Ishikawa (cell line): ENCODE results near the gene USP49.

Experiments
- CEBPB ChIP-seq: IDR thresholded peaks from 2 replicates; pipeline ENCODE4 v1.6.1; 2012
- CREB1 ChIP-seq: IDR thresholded peaks from 2 replicates; pipeline ENCODE4 v1.6.1; 2012; ENCODE audit warnings: low read depth
- EGR1 ChIP-seq: IDR thresholded peaks from 2 replicates; pipeline ENCODE4 v1.6.1; 2012
- EP300 ChIP-seq: IDR thresholded peaks from 2 replicates; pipeline ENCODE4 v1.6.1; 2012; ENCODE audit warnings: borderline replicate concordance
- FOXM1 ChIP-seq: IDR thresholded peaks from 2 replicates; pipeline ENCODE4 v1.6.1; 2012; ENCODE audit warnings: low read depth, borderline replicate concordance
- NFIC ChIP-seq: IDR thresholded peaks from 2 replicates; pipeline ENCODE4 v1.6.1; 2012
- RAD21 ChIP-seq: IDR thresholded peaks from 2 replicates; pipeline ENCODE4 v1.6.1; 2012; ENCODE audit warnings: low read depth
- TAF1 ChIP-seq: IDR thresholded peaks from 2 replicates; pipeline ENCODE4 v1.6.1; 2012; ENCODE audit warnings: low read depth, mild to moderate bottlenecking
- TCF12 ChIP-seq: IDR thresholded peaks from 2 replicates; pipeline ENCODE4 v1.6.1; 2012; ENCODE audit warnings: low read depth
- TEAD4 ChIP-seq: IDR thresholded peaks from 2 replicates; pipeline ENCODE4 v1.6.1; 2012
- YY1 ChIP-seq: IDR thresholded peaks from 2 replicates; pipeline ENCODE4 v1.6.1; 2012; ENCODE audit warnings: low read depth
- ZBTB7A ChIP-seq: IDR thresholded peaks from 2 replicates; pipeline ENCODE4 v1.6.1; 2012; ENCODE audit warnings: low read depth
- TF ChIP-seq, protein P1 (sequence below): IDR thresholded peaks from 2 replicates; pipeline ENCODE4 v1.6.1; 2012
- TF ChIP-seq, protein P2 (sequence below): IDR thresholded peaks from 2 replicates; pipeline ENCODE4 v1.6.1; 2012
- TF ChIP-seq, protein P3 (sequence below): IDR thresholded peaks from 2 replicates; pipeline ENCODE4 v1.6.1; 2012; ENCODE audit warnings: low read depth, mild to moderate bottlenecking

Gene USP49

DNA sequence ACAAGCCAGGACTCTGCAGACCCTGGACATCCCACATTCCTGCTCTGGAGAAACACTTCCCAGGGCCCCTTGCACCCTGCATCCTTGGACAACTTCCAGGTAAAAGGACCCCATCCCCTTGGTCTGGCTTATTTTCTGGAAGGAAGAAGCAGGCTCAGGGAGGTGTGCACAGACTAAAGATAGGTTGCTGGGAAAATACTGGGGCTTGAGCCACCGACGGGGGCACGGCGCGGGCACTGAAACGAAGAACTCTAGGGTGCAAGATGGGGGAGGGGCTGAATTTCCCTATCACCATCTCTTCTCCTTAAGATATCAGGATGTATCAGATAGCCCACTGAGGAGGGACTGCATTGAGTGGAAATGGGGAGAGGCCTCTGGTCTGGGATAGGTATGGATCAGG is 116.3 kb downstream of the USP49 start:
- no peak for TF ChIP-seq TAF1
- no peak for TF ChIP-seq FOXM1
- TF ChIP-seq YY1: no peak
- TF ChIP-seq, protein P1, sequence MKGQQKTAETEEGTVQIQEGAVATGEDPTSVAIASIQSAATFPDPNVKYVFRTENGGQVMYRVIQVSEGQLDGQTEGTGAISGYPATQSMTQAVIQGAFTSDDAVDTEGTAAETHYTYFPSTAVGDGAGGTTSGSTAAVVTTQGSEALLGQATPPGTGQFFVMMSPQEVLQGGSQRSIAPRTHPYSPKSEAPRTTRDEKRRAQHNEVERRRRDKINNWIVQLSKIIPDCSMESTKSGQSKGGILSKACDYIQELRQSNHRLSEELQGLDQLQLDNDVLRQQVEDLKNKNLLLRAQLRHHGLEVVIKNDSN: no peak
- TF ChIP-seq NFIC: no peak

DNA sequence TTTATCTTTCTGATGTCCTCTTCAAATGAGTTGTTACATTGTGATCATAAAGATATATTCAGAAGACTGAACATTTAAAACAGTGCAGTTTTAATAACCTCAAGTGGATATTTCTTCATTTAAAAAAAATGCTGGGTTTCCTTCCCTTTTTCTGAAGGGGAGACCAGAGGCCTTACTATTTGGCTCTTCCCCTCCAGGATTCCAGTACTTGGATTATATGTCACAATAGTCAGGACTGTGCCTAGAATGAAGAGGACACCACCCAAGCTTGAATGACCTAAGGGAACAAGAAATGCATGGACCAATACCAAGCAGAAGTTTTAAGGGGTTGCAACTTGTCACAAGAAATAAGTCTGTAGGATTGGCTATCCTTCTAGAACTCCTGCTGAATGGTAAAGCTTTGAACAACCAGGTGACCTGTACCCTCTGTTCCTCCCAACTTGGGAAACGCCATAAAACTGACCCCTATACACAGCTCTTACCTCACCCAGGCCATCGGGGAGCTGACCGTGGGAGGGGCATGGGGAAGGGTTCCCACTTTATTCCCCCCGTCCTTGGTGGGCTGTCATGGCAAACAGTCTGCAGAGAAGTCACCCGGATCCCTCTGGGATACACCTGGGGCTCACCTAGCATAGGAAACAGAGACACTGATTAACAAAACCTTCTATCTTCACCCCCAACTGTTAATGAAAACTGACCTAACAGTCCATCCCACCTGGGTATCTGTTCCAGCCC is 117.5 kb downstream of the USP49 start:
- TF ChIP-seq NFIC (no peak), YY1 (no peak)

DNA sequence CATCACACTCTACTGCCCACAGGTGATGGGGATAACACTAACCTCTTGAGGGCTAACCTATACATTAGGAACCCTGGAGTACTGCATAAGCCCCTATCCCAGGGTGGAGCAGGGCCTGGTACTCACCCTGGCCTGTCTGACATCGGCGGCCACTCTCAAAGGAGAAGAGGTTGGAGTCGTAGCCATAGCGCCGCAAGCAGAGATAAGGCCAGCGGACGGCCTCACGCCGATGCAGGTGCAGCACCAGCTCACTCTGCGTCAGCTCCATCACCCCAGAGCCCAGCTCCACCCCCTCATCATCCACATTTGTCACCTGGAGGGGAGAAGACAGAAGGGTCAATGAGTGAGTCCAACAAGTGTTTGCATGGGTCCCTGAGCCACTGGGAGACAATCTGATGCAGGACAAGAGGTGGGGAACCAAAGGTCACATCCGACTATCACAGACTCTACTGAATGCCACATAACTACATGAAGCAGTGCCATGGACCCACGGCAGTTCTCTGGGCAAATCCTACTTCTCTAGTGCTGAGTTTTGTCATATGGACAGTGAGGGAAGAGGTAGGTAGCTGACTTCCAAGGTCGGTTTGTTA is 119.8 kb downstream of the USP49 start:
- TF ChIP-seq RAD21 (no peak), NFIC (no peak), ZBTB7A (no peak), EGR1 (no peak), CREB1 (no peak), FOXM1 (no peak), EP300 (no peak), TCF12 (no peak), TEAD4 (no peak), TAF1 (no peak), YY1 (no peak), CEBPB (no peak)
- TF ChIP-seq, protein P1: no peak
- TF ChIP-seq, protein P2, sequence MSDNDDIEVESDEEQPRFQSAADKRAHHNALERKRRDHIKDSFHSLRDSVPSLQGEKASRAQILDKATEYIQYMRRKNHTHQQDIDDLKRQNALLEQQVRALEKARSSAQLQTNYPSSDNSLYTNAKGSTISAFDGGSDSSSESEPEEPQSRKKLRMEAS: no peak

DNA sequence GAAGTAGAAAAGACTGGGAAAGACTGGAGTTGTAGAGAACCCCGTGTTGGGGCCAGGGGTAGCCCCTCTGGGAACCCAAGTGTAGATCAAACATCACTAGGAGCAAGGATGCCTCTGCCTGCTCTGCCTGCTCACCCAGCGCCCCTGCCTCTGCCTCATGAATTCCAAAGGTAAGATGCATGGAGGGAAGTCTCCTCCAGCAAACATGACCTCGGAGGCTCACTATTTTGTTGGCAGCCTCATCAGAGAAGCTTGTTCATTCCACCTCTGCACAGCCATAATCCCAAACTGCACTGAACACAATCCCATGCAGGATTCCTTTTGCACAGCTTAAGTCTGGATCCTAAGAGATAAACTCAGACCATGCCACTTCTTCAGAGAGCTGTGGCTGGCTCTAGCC is 120.3 kb downstream of the USP49 start:
- TF ChIP-seq NFIC (no peak), EP300 (no peak), ZBTB7A (no peak), RAD21 (no peak), FOXM1 (no peak), TAF1 (no peak), CEBPB (no peak), TEAD4 (no peak)
- TF ChIP-seq, protein P1: no peak
- TF ChIP-seq, protein P3, sequence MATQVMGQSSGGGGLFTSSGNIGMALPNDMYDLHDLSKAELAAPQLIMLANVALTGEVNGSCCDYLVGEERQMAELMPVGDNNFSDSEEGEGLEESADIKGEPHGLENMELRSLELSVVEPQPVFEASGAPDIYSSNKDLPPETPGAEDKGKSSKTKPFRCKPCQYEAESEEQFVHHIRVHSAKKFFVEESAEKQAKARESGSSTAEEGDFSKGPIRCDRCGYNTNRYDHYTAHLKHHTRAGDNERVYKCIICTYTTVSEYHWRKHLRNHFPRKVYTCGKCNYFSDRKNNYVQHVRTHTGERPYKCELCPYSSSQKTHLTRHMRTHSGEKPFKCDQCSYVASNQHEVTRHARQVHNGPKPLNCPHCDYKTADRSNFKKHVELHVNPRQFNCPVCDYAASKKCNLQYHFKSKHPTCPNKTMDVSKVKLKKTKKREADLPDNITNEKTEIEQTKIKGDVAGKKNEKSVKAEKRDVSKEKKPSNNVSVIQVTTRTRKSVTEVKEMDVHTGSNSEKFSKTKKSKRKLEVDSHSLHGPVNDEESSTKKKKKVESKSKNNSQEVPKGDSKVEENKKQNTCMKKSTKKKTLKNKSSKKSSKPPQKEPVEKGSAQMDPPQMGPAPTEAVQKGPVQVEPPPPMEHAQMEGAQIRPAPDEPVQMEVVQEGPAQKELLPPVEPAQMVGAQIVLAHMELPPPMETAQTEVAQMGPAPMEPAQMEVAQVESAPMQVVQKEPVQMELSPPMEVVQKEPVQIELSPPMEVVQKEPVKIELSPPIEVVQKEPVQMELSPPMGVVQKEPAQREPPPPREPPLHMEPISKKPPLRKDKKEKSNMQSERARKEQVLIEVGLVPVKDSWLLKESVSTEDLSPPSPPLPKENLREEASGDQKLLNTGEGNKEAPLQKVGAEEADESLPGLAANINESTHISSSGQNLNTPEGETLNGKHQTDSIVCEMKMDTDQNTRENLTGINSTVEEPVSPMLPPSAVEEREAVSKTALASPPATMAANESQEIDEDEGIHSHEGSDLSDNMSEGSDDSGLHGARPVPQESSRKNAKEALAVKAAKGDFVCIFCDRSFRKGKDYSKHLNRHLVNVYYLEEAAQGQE: no peak

DNA sequence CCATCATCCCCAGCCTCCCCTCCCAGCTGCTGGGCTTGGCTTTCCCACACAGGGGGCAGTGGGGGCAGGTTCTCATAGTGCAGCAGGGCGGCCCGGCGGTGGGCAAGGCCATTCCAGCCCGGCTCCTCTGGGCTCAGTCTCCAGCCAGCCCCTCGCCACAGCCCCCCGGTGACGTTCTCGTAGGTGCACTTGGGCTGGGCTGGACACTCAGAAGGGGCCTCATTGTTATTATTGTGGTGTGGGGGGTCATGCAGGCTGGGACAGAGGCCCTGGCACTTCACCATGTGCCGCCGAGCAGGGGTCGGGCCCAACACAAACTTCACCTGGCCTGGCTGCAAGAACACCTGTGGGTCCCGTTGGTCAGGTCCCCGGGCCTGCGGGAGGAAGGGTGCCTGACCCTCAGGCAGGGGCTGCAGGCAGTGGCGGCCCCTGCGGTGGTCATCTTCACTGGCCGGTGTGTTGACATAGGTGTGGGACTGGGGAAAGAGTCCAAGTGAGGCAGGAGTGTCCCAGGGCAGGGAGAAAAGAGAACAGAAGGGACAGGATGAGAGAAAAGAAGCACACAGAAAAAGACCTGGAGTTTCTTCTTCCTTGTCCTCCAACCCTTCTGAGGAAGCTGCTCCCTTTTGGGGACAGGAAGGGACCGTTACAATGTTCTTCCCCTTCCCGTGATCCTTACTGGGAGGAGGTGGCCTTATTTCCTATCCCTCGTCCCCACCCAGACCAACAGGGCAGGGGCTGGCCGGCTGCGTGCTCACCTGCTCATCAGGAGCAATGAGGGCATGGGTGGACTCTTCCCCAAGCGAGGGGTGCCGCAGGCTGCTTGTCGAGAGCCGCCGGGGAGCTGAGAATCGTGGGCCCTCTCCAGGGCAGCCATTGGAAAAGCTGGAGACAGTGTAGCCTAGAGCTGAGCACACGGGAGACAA is 123.9 kb downstream of the USP49 start:
- TF ChIP-seq TAF1: no peak
- no peak for TF ChIP-seq TEAD4
- TF ChIP-seq, protein P3: no peak
- TF ChIP-seq, protein P1: no peak
- no peak for TF ChIP-seq CREB1
- TF ChIP-seq TCF12: no peak
- TF ChIP-seq CEBPB: no peak
- TF ChIP-seq NFIC: no peak
- TF ChIP-seq EP300: no peak
- no peak for TF ChIP-seq FOXM1
- no peak for TF ChIP-seq RAD21
- no peak for TF ChIP-seq EGR1
